Small intestine (tissue), 7 donors: ENCODE measurements around the gene ENOSF1. TPM values are rescaled to one million over a fixed set of nuclear protein-coding genes. Genes with fewer than 3 reads are reported as not detected.

Experiments used
- DNase-seq, 2 donors: peaks; one replicate each; pipeline versions ENCODE4 v3.0.0 to v3.0.0-alpha.2; 2013
- FAIRE-seq: peaks from 2 replicates; lab custom pipeline; 2012; peaks lifted over from hg19 to GRCh38; lab: Jason Lieb, UNC
- H3K27ac ChIP-seq, 3 donors: one replicate each; pipeline ENCODE4 v1.5.1; 2013; ENCODE audit warnings: low read length in 2 of 3, mild to moderate bottlenecking in 2 of 3, control low read depth in 1 of 3, inconsistent platforms in 1 of 3, low read depth in 1 of 3, moderate library complexity in 1 of 3
- H3K27me3 ChIP-seq, 3 donors: one replicate each; pipeline ENCODE4 v1.6.1; 2013; ENCODE audit warnings: low read length in 3 of 3, inconsistent platforms in 1 of 3; ENCODE audit not compliant: control insufficient read depth in 3 of 3, insufficient read depth in 3 of 3
- H3K36me3 ChIP-seq, 3 donors: one replicate each; pipeline ENCODE4 v1.6.1; 2013; ENCODE audit warnings: low read length in 3 of 3, inconsistent platforms in 1 of 3, low read depth in 1 of 3, mild to moderate bottlenecking in 1 of 3, moderate library complexity in 1 of 3; ENCODE audit not compliant: control insufficient read depth in 3 of 3, insufficient read depth in 2 of 3
- H3K4me1 ChIP-seq, 3 donors: one replicate each; pipeline ENCODE4 v1.6.1; 2013; ENCODE audit warnings: low read length in 2 of 3, inconsistent platforms in 1 of 3, low read depth in 1 of 3, mild to moderate bottlenecking in 1 of 3, moderate library complexity in 1 of 3; ENCODE audit not compliant: control insufficient read depth in 3 of 3, insufficient read depth in 2 of 3
- H3K4me3 ChIP-seq, 3 donors: one replicate each; pipeline ENCODE4 v1.5.1; 2013; ENCODE audit warnings: low read length in 3 of 3, control low read depth in 1 of 3, inconsistent platforms in 1 of 3, low read depth in 1 of 3, mild to moderate bottlenecking in 1 of 3, moderate library complexity in 1 of 3
- H3K9me3 ChIP-seq, 2 donors: one replicate each; pipeline ENCODE4 v1.6.1; 2013; ENCODE audit warnings: low read depth in 1 of 2, low read length in 1 of 2; ENCODE audit not compliant: control insufficient read depth in 2 of 2, insufficient read depth in 1 of 2
- WGBS, 3 donors: extraction: QIAGEN DNeasy Blood & Tissue Kit; methylation state at CpG; one replicate each; pipeline ENCODE4 v1.1.7; 2013; 5-methylcytosine and 5-hydroxymethylcytosine counted together
- polyA plus RNA-seq, 4 donors: library from polyadenylated mRNA; stranded (reverse) in 3 of 4; unstranded in 1 of 4; fragments of 200-250 nt in 3 of 4; fragments of 120-200 nt in 1 of 4; gene quantifications; one replicate each; pipeline versions ENCODE4 v1.2.1 to v1.2.3, GENCODE V29; 2013
- donor health status: healthy with polysubstance abuse.
- donor health status: control.
- donor health status: control.
- donor health status: Bipolar disorder and iron deficiency.
- donor health status: healthy.

ENOSF1 gene
- polyA plus RNA-seq, 4 donors: 35.4 to 327 (median 62.5) TPM

DNA sequence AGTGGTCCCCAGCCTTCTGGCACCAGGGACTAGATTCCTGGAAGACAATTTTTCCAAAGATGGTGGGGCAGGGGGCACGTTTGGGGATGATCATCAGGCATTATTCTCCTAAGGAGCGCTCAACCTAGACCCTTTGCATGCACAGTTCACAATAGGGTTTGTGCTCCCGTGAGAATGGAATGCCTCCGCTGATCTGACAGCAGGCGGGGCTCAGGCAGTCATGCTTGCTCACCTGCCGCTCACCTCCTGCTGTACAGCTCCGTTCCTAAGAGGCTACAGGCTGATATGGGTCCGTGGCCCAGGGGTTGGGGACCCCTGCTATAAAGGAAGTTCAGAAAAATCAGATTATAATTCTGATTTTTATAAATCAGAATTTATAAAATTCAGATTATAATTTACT, 77.3 kb downstream of the ENOSF1 start:
- DNase-seq (no peak), FAIRE-seq (no peak)
- WGBS, 3 donors: 32 to 63% (median 43%) methylated on average over 8 of the region's 8 CpGs
- H3K4me1 ChIP-seq: no peaks in the 10 kb centered on the region
- H3K27ac ChIP-seq: no peak overlapping the region
- peaks cover 0 to 4% (median 2%) of the 10 kb centered on the region in 3 donors for H3K27me3 ChIP-seq
- H3K9me3 ChIP-seq: no peaks in the 10 kb centered on the region
- H3K36me3 ChIP-seq: no peaks in the 10 kb centered on the region
- no peak overlapping the region for H3K4me3 ChIP-seq

DNA sequence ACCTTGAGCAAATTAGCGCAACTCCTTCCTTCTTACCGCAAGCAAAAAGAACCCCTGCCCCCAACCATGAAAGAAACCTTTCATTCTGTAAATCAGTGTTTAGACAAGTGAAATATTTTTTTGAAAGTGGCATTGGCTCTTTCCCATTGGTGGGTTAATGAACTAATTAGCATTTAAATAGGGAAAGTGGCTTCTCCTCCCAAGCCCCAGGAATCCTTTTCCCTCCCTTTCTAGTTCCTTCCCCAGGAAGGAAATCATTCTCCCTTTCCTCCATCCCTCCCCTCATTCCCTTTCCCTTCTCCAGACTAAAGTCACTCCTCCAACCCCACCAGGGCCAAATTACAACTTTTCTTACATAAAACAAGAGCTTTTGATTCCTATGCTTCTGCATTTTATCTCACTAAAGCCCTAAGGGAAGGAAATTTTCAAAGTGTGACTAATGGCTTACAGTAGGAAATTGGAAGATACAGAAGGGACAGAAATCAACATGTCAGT, 77.8 kb downstream of the ENOSF1 start:
- Histone ChIP-seq H3K4me3 (no peak overlapping the region), H3K4me1 (no peaks in the 10 kb centered on the region), H3K27me3 (peaks cover 0 to 4% (median 2%) of the 10 kb centered on the region in 3 donors), H3K9me3 (no peaks in the 10 kb centered on the region), H3K27ac (no peak overlapping the region), H3K36me3 (no peaks in the 10 kb centered on the region)
- 9 to 58% (median 51%) methylated on average over 2 of the region's 2 CpGs for WGBS, 3 donors
- DNase-seq (no peak), FAIRE-seq (no peak)

DNA sequence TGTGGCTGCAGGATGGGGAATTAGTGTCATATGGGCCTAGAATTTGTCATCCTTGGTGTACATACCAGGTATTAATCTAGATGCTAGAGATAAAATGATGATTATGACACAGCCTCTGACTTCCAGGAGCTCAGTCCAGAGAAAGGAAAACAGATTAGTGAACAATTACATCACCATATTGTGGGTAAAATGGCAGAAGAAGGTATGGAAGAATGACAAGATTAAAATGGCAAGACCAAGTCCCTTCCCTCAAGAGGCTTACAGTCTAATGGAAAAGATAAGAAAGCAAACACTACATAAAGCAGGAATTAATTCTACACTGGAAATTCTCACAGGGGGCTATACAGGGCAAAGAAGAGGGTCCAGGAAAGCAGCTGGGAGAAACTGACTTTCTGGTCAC, 80.9 kb downstream of the ENOSF1 start:
- Histone ChIP-seq H3K4me3 (no peak overlapping the region), H3K27me3 (peaks cover 0 to 4% (median 2%) of the 10 kb centered on the region in 3 donors), H3K36me3 (no peaks in the 10 kb centered on the region), H3K27ac (no peak overlapping the region), H3K4me1 (no peaks in the 10 kb centered on the region), H3K9me3 (no peaks in the 10 kb centered on the region)
- DNase-seq (no peak), FAIRE-seq (no peak)

DNA sequence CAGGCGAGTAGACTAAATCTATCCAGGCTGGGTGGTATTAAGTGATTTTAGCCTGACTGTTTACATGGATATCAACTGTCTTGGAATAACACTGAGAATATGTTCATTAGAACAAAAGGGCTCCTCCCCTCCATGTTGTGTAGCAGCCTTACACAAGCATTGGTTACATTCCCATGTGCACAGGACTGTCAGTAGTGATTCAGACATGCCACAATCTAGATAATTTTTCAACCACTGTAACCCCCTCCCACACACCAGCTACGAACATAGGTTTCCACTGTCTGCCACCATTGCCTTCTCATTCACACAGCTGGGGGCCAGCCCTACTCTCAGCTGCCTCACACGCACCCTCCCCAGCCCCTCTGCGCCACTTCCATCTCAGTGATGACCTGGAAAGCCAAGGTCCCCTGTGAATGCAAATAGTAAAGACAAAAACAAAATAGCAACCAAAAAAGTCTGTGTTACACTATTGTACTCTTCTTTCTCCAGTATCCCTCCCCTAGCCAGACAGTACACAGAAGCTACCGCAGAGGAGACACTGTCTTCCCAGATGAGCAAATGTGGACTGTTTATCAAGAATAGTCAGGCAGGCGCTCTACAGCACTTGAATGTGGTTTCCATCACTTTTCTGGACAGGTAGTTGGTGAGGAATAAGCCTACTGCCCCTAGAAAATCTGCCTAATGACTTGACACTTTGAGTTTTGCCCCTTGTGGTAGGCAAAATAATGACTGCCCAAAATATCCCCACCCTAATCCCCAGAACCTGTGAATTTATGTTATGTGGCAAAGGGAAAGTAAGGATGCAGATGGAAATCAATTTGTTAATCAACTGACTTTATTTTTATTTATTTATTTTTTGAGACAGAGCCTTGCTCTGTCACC, 82.9 kb downstream of the ENOSF1 start:
- DNase-seq (no peak), FAIRE-seq (no peak)

DNA sequence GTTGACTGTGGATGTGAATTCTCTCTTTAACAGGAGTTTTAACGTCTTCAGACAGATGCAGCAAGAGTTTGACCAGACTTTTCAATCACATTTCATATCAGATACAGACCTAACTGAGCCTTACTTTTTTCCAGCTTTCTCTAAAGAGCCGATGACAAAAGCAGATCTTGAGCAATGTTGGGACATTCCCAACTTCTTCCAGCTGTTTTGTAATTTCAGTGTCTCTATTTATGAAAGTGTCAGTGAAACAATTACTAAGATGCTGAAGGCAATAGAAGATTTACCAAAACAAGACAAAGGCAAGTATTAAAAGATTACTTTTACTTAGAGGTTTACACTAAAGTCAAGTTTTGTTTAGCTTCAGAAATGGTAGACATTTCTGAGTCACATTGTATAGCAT, 85.2 kb downstream of the ENOSF1 start:
- 68 to 75% (median 74%) methylated on average over 2 of the region's 2 CpGs for WGBS, 3 donors
- Histone ChIP-seq H3K4me3 (no peak overlapping the region), H3K27me3 (peaks cover 0 to 2% (median 0%) of the 10 kb centered on the region in 3 donors), H3K36me3 (no peaks in the 10 kb centered on the region), H3K9me3 (no peaks in the 10 kb centered on the region), H3K27ac (no peak overlapping the region), H3K4me1 (no peaks in the 10 kb centered on the region)
- FAIRE-seq (no peak), DNase-seq (no peak)

More for the DNA sequence above, 82.9 kb downstream of the ENOSF1 start:
- Histone ChIP-seq H3K36me3 (no peaks in the 10 kb centered on the region), H3K27me3 (peaks cover 0 to 2% (median 0%) of the 10 kb centered on the region in 3 donors), H3K27ac (no peak overlapping the region), H3K9me3 (no peaks in the 10 kb centered on the region), H3K4me3 (no peak overlapping the region), H3K4me1 (no peaks in the 10 kb centered on the region)
- WGBS, 3 donors: 72 to 87% (median 84%) methylated on average over 6 of the region's 6 CpGs

DNA sequence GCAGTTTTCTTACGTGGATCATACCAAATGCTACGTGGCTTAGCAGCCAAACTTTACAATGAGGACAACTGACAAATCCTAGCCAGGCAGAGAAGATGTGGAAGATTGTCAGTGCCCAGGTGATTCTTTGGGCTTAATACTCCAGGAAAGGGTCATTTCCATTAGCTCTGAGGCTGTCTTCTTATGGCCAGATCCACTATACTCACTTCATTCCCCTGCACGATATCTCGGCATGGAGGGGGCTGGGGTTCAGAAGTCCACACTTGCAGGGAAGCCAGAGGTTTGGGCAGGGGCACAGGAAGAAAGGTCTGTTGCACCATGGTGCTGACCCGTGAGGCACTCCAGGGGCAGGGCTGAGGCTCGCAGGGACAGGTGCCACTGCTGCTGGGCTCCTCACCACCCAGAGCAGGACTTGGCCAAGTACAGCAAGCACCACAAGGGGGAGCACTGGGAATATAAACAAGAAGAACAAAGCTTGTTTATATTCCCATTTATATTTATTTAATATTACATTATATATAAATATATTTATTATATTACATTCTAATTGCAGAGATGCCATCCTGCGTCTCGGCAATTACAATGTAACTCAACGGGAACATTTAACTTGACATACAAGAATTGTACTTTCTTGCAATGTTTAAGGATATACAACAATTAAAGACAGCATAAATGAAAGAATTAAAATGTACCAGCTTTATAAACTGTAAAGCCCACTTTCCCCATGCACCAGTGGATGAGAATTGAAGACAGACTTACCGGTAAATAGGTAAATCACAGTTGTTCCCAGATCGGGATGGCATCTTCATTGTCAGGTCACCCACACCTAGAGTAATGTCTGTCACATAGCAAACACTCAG, 88.4 kb downstream of the ENOSF1 start:
- FAIRE-seq (no peak), DNase-seq (peak; percentile 73 to 79)
- Histone ChIP-seq H3K36me3 (no peaks in the 10 kb centered on the region), H3K9me3 (no peaks in the 10 kb centered on the region), H3K27ac (no peak overlapping the region), H3K4me3 (no peak overlapping the region), H3K27me3 (no peaks in the 10 kb centered on the region), H3K4me1 (no peaks in the 10 kb centered on the region)
- WGBS, 3 donors: 42 to 56% (median 51%) methylated on average over 11 of the region's 11 CpGs

DNA sequence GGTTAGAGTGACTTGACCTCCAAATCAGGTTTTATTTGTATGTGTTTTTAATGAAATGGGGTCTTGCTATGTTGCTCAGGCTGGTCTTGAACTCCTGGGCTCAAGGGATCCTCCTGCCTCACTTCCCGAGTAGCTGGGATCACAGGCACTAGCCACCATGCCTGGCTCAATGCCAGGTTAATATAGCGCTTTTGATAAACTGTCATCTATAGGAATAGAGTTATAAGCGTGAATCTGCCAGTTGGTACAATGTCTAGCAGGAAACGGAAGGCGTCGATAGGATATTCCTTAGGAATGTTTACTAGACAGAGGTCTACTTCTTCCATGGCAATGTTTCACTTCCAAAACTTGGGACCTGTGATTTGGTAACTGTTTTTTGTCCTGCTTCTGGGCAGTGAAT, 90.1 kb downstream of the ENOSF1 start:
- no peaks in the 10 kb centered on the region for H3K9me3 ChIP-seq
- no peak overlapping the region for H3K4me3 ChIP-seq
- H3K27me3 ChIP-seq: peaks cover 0 to 4% (median 0%) of the 10 kb centered on the region in 3 donors
- FAIRE-seq (no peak), DNase-seq (peak in 1 of 2 donors; percentile 25)
- H3K4me1 ChIP-seq: no peaks in the 10 kb centered on the region
- no peaks in the 10 kb centered on the region for H3K36me3 ChIP-seq
- 28 to 58% (median 35%) methylated on average over 6 of the region's 6 CpGs for WGBS, 3 donors
- no peak overlapping the region for H3K27ac ChIP-seq

DNA sequence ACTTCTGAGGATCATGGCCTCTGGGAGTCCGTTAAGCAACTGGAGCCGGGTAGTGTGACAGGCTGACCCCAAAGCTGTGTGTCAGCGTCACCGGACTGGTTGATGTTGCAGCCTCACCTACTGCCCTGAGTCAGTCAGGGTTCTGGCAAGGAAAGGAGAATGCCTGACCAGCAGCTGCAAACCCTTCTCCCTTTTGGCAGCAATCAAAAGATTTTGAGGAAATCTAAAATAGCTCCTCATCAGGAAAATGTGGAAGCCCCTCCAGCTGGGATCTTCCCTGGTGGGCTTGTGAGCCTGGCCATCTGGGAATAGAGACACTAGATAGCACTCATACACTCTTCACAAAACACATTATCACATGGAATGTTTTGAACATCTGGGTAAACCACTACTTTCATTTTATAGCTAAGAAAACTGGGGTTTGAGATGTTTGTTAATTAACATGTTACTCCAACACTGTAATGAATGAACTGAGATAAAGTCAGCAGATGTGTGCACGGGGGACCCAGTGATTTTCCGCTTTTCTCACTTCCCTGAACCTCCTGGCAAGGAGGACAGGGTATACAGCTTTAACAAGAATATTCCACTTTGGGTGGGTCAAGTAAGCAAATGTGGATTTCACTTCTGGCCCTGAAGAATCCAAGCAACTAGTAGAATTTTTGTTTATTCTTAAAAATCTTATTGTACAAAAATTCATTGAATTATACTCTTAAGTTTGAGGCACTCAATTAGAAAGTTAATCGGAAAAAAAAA, 91.0 kb downstream of the ENOSF1 start:
- 49 to 64% (median 57%) methylated on average over 7 of the region's 7 CpGs for WGBS, 3 donors
- DNase-seq: no peak
- Histone ChIP-seq H3K27me3 (peaks cover 0 to 4% (median 0%) of the 10 kb centered on the region in 3 donors), H3K4me3 (no peak overlapping the region), H3K4me1 (no peaks in the 10 kb centered on the region), H3K27ac (no peak overlapping the region), H3K9me3 (no peaks in the 10 kb centered on the region), H3K36me3 (no peaks in the 10 kb centered on the region)
- no peak for FAIRE-seq
